ENCODE measurements around the gene OR13J1.
A peak's percentile ranks its signal among the peaks of the same experiment; 100 is the strongest.
"Not testable (repeated sequence)": the region's sequence is repeated elsewhere in the genome, so short reads cannot be mapped to it uniquely, and the experiment has no call there.

OR13J1 gene

GRCh38 chr9:35903049-35903448, 32.8 kb upstream of the OR13J1 start:
- FAIRE-seq = peak; percentile 91

- no peak for FAIRE-seq
Measured at GRCh38 chr9:35899021-35899420, 28.8 kb upstream of the OR13J1 start.

- no peak for FAIRE-seq
Measured at GRCh38 chr9:35898337-35898736, 28.1 kb upstream of the OR13J1 start.

- not testable (repeated sequence) for FAIRE-seq
Measured at GRCh38 chr9:35897376-35898099, 27.3 kb upstream of the OR13J1 start.

GRCh38 chr9:35896570-35896969, 26.4 kb upstream of the OR13J1 start:
- FAIRE-seq = no peak

GRCh38 chr9:35892051-35892450, 21.9 kb upstream of the OR13J1 start:
- no peak for FAIRE-seq

- no peak for FAIRE-seq
Measured at GRCh38 chr9:35891646-35892045, 21.4 kb upstream of the OR13J1 start.

GRCh38 chr9:35884908-35885307, 14.7 kb upstream of the OR13J1 start:
- not testable (repeated sequence) for FAIRE-seq

GRCh38 chr9:35882996-35883395, 12.8 kb upstream of the OR13J1 start:
- no peak for FAIRE-seq

- FAIRE-seq = peak; percentile 94
Measured at GRCh38 chr9:35882263-35882848, 12.2 kb upstream of the OR13J1 start.

- no peak for FAIRE-seq
Measured at GRCh38 chr9:35872505-35872904, 2.3 kb upstream of the OR13J1 start.

- FAIRE-seq = no peak
Measured at GRCh38 chr9:35871545-35871944, 1.3 kb upstream of the OR13J1 start.

- no peak for FAIRE-seq
Measured at GRCh38 chr9:35869621-35870216, 482 bp downstream of the OR13J1 start.

- no peak for FAIRE-seq
Measured at GRCh38 chr9:35868933-35869332, 1.3 kb downstream of the OR13J1 start.

GRCh38 chr9:35867538-35867937, 2.7 kb downstream of the OR13J1 start:
- FAIRE-seq = no peak

GRCh38 chr9:35864695-35865255, 5.4 kb downstream of the OR13J1 start:
- FAIRE-seq = no peak

- no peak for FAIRE-seq
Measured at GRCh38 chr9:35863583-35863982, 6.6 kb downstream of the OR13J1 start.

GRCh38 chr9:35862328-35862727, 7.9 kb downstream of the OR13J1 start:
- no peak for FAIRE-seq

- FAIRE-seq = no peak
Measured at GRCh38 chr9:35861161-35861897, 8.9 kb downstream of the OR13J1 start.

- FAIRE-seq = no peak
Measured at GRCh38 chr9:35859990-35860339, 10.2 kb downstream of the OR13J1 start.

- no peak for FAIRE-seq
Measured at GRCh38 chr9:35859310-35859989, 10.8 kb downstream of the OR13J1 start.

- no peak for FAIRE-seq
Measured at GRCh38 chr9:35858458-35858857, 11.7 kb downstream of the OR13J1 start.

GRCh38 chr9:35856882-35857281, 13.3 kb downstream of the OR13J1 start:
- FAIRE-seq = no peak
